ENCODE measurements around the gene LCE1E.

GRCh38 chr1:152827173-152827572 lies 41.1 kb downstream of the LCE1E start, which contains the start of gene LCE1A:
- TF ChIP-seq POLR2A (IDR thresholded peaks at IDR 0.05): no peak
- no peak for TF ChIP-seq CTCF (IDR thresholded peaks at IDR 0.05)
